SK-N-SH (cell line): ENCODE results near the gene CDH23. TPM values are rescaled to one million over a fixed set of nuclear protein-coding genes. Genes with fewer than 3 reads are reported as not detected.

Experiments
- CTCF ChIA-PET: fragments of 300-600, 350-600 bp; formaldehyde crosslinking; extraction: SDS; loops from one replicate; lab custom pipeline; 2021; lab: Yijun Ruan, JAX
- POLR2A ChIA-PET: fragments of 350-600 bp; sonication (Branson Sonifier 250); formaldehyde crosslinking; extraction: SDS; loops from one replicate; lab custom pipeline; 2020; ENCODE audit warnings: antibody characterized with exemption, inconsistent platforms; lab: Yijun Ruan, JAX
- DNase-seq: peaks from one replicate; pipeline ENCODE4 v3.0.0; 2012
- H2AFZ ChIP-seq: fragments of 200-600 bp; sonication (generic); 2 replicates; pipeline ENCODE4 v1.8.1; 2016; ENCODE audit warnings: antibody characterized with exemption, mild to moderate bottlenecking, low read depth
- H3F3A ChIP-seq: fragments of 200-600 bp; sonication (generic); replicated peaks from 2 replicates; pipeline ENCODE3; 2016; ENCODE audit warnings: antibody characterized with exemption, mild to moderate bottlenecking; ENCODE audit not compliant: insufficient read depth
- H3K27ac ChIP-seq, 2 experiments: fragments of 200-500 bp in 1 of 2; fragments of 200-600 bp in 1 of 2; sonication (Bioruptor generic) in 1 of 2; sonication (generic), shearing (Covaris generic) in 1 of 2; 2 replicates each; pipeline versions ENCODE4 v1.5.1 to v1.6.1; 2014 to 2016; ENCODE audit warnings: low read depth in 2 of 2, inconsistent platforms in 1 of 2, low read length in 1 of 2, mild to moderate bottlenecking in 1 of 2, mixed read lengths in 1 of 2
- H3K27me3 ChIP-seq: fragments of 200-600 bp; sonication (generic), shearing (Covaris generic); 2 replicates; pipeline ENCODE4 v1.6.1; 2016; ENCODE audit warnings: mixed run types; ENCODE audit not compliant: insufficient read depth
- H3K36me3 ChIP-seq, 2 experiments: fragments of 200-500 bp in 1 of 2; fragments of 200-600 bp in 1 of 2; sonication (Bioruptor generic) in 1 of 2; sonication (generic) in 1 of 2; replicated peaks in 1 of 2; 2 replicates each; pipeline versions ENCODE3 to v1.5.1; 2014 to 2016; ENCODE audit warnings: low read length in 1 of 2, mild to moderate bottlenecking in 1 of 2; ENCODE audit not compliant: insufficient read depth in 2 of 2, control insufficient read depth in 1 of 2
- H3K4me1 ChIP-seq, 2 experiments: fragments of 200-500 bp in 1 of 2; fragments of 200-600 bp in 1 of 2; sonication (Bioruptor generic) in 1 of 2; sonication (generic), shearing (Covaris generic) in 1 of 2; 2 replicates each; pipeline versions ENCODE4 v1.5.1 to v1.6.1; 2014 to 2016; ENCODE audit warnings: low read depth in 1 of 2, low read length in 1 of 2, mixed run types in 1 of 2; ENCODE audit not compliant: insufficient read depth in 2 of 2, control insufficient read depth in 1 of 2
- H3K4me2 ChIP-seq: fragments of 200-600 bp; sonication (generic), shearing (Covaris generic); 2 replicates; pipeline ENCODE4 v1.6.1; 2017; ENCODE audit warnings: mixed run types
- H3K4me3 ChIP-seq, 2 experiments: fragments of 200-500 bp in 1 of 2; fragments of 200-600 bp in 1 of 2; sonication (Bioruptor generic) in 1 of 2; sonication (generic), shearing (Covaris generic) in 1 of 2; 2 replicates each; pipeline versions ENCODE4 v1.5.1 to v1.8.1; 2014 to 2016; ENCODE audit warnings: low read depth in 2 of 2, inconsistent platforms in 1 of 2, low read length in 1 of 2, mild to moderate bottlenecking in 1 of 2, mixed read lengths in 1 of 2, moderate library complexity in 1 of 2
- H3K79me2 ChIP-seq: fragments of 200-600 bp; sonication (generic); 2 replicates; pipeline ENCODE4 v1.8.1; 2017; ENCODE audit warnings: mild to moderate bottlenecking; ENCODE audit not compliant: insufficient read depth
- H3K9ac ChIP-seq: fragments of 200-600 bp; sonication (generic); 2 replicates; pipeline ENCODE4 v1.6.1; 2017; ENCODE audit warnings: mixed run types
- H3K9me2 ChIP-seq: fragments of 200-600 bp; sonication (generic); 2 replicates; pipeline ENCODE4 v1.6.1; 2017; ENCODE audit warnings: mixed run types
- H3K9me3 ChIP-seq: fragments of 200-600 bp; sonication (generic); 2 replicates; pipeline ENCODE4 v1.6.1; 2017; ENCODE audit warnings: mixed run types, mild to moderate bottlenecking, moderate library complexity
- H4K20me1 ChIP-seq: fragments of 200-600 bp; sonication (generic); 2 replicates; pipeline ENCODE4 v1.6.1; 2017; ENCODE audit warnings: mild to moderate bottlenecking, mixed run types; ENCODE audit not compliant: insufficient read depth
- FOSL2 ChIP-seq: IDR thresholded peaks from 2 replicates; pipeline ENCODE4 v1.4.0; 2012; ENCODE audit warnings: low read depth, mild to moderate bottlenecking, moderate library complexity, borderline replicate concordance
- FOXJ3 ChIP-seq: sonication (generic); formaldehyde crosslinking; IDR thresholded peaks from 2 replicates; pipeline ENCODE4 v1.5.1; 2020; ENCODE audit warnings: mild to moderate bottlenecking, missing genetic modification reagents
- FOXM1 ChIP-seq: IDR thresholded peaks from 2 replicates; pipeline ENCODE4 v1.4.0; 2012; ENCODE audit warnings: low read depth, mild to moderate bottlenecking
- GATA2 ChIP-seq: sonication (generic); formaldehyde crosslinking; IDR thresholded peaks from 2 replicates; pipeline ENCODE4 v1.5.0; 2020; ENCODE audit warnings: mild to moderate bottlenecking, missing genetic modification reagents
- JUND ChIP-seq: IDR thresholded peaks from 2 replicates; pipeline ENCODE4 v1.4.0; 2012
- MEF2A ChIP-seq: IDR thresholded peaks from 2 replicates; pipeline ENCODE4 v1.4.0; 2012; ENCODE audit warnings: low read depth, borderline replicate concordance
- MXI1 ChIP-seq: IDR thresholded peaks from 2 replicates; pipeline ENCODE4 v1.6.1; 2012; ENCODE audit warnings: mild to moderate bottlenecking, low read depth, low read length, improper control_type of control experiment
- RAD21 ChIP-seq: IDR thresholded peaks from 2 replicates; pipeline ENCODE4 v1.6.1; 2012; ENCODE audit warnings: mild to moderate bottlenecking, low read length
- RFX5 ChIP-seq: IDR thresholded peaks from 2 replicates; pipeline ENCODE4 v1.6.1; 2012; ENCODE audit warnings: mild to moderate bottlenecking, improper control_type of control experiment, low read length
- SIN3A ChIP-seq: IDR thresholded peaks from 2 replicates; pipeline ENCODE4 v1.6.1; 2012; ENCODE audit warnings: low read depth, mild to moderate bottlenecking, low read length, moderate library complexity, borderline replicate concordance
- SMC3 ChIP-seq: IDR thresholded peaks from 2 replicates; pipeline ENCODE4 v1.6.1; 2012; ENCODE audit warnings: low read depth, low read length, improper control_type of control experiment
- TCF12 ChIP-seq: IDR thresholded peaks from 2 replicates; pipeline ENCODE4 v1.4.0; 2012
- TEAD4 ChIP-seq: IDR thresholded peaks from 2 replicates; pipeline ENCODE4 v1.4.0; 2012; ENCODE audit warnings: mild to moderate bottlenecking, borderline replicate concordance; ENCODE audit not compliant: insufficient read depth
- YY1 ChIP-seq: IDR thresholded peaks from 2 replicates; pipeline ENCODE4 v1.4.0; 2012; ENCODE audit warnings: low read depth, mild to moderate bottlenecking
- WGBS: methylation state at CpG from one replicate; pipeline ENCODE4 v1.1.6; 2017; ENCODE audit warnings: low lambda C conversion rate; 5-methylcytosine and 5-hydroxymethylcytosine counted together
- polyA plus RNA-seq, 3 experiments: library from polyadenylated mRNA; depleted of rRNA; stranded (reverse); fragments of >200 nt; gene quantifications; 2 replicates each; pipeline ENCODE4 v1.2.3, GENCODE V29; 2012
- TF ChIP-seq, protein P1 (sequence below): fragments of 200-600 bp; sonication (generic); IDR thresholded peaks from 2 replicates; pipeline ENCODE4 v1.6.1; 2017; ENCODE audit warnings: antibody characterized with exemption, mild to moderate bottlenecking, moderate library complexity
- TF ChIP-seq, protein P2 (sequence below): IDR thresholded peaks from 2 replicates; pipeline ENCODE4 v1.4.0; 2012; ENCODE audit warnings: low read depth, borderline replicate concordance

CDH23 gene
- polyA plus RNA-seq, 1 of the 3 experiments (the other 2 are of a cell fraction): 0.03 TPM

DNA sequence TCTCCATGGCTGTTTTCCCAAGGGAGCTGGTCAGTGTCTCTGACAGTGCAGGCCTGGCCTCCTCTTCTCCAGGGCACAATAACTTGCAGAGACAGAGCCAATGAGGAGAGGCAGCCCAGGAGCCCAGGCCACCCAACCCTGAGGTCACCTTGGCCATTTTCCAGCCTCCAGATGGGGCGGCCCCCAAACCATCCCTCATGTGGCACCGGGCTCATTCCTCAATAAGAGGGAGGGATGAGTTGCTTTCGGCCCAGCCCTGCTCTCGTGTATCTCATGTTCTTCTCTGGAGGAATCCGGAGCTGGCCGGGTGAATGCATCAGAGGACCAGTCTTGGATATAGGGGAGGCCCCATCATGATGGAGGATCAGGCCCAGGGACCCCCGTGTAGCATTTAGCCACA is 223.9 kb downstream of the CDH23 start:
- DNase-seq: no peak
- POLR2A ChIA-PET: no interaction called here
- H3K9ac ChIP-seq: no peak overlapping the region
- H3F3A ChIP-seq: no peaks in the 10 kb centered on the region
- no peaks in the 10 kb centered on the region for H3K27me3 ChIP-seq
- no peaks in the 10 kb centered on the region for H3K79me2 ChIP-seq
- H3K4me1 ChIP-seq: peaks cover 20 to 30% of the 10 kb centered on the region in 2 experiments; a peak in 1 of 4 replicates
- 83% methylated on average over 7 of the region's 7 CpGs for WGBS
- H4K20me1 ChIP-seq: no peaks in the 10 kb centered on the region
- no peak for TF ChIP-seq FOSL2
- H3K9me3 ChIP-seq: no peaks in the 10 kb centered on the region
- CTCF ChIA-PET: interaction anchor here (0.8 to 11.0 kb wide), 6 partner anchors 10 to 301 kb away, joined by 3 to 74 read pairs (median 4); partner anchors contain the start of gene SLC29A3
- H3K27ac ChIP-seq: no peak overlapping the region; a peak in 1 of 4 replicates
- H3K4me3 ChIP-seq: no peak overlapping the region
- H3K4me2 ChIP-seq: no peak overlapping the region
- no peaks in the 10 kb centered on the region for H3K36me3 ChIP-seq
- no peak overlapping the region for H2AFZ ChIP-seq
- no peaks in the 10 kb centered on the region for H3K9me2 ChIP-seq

DNA sequence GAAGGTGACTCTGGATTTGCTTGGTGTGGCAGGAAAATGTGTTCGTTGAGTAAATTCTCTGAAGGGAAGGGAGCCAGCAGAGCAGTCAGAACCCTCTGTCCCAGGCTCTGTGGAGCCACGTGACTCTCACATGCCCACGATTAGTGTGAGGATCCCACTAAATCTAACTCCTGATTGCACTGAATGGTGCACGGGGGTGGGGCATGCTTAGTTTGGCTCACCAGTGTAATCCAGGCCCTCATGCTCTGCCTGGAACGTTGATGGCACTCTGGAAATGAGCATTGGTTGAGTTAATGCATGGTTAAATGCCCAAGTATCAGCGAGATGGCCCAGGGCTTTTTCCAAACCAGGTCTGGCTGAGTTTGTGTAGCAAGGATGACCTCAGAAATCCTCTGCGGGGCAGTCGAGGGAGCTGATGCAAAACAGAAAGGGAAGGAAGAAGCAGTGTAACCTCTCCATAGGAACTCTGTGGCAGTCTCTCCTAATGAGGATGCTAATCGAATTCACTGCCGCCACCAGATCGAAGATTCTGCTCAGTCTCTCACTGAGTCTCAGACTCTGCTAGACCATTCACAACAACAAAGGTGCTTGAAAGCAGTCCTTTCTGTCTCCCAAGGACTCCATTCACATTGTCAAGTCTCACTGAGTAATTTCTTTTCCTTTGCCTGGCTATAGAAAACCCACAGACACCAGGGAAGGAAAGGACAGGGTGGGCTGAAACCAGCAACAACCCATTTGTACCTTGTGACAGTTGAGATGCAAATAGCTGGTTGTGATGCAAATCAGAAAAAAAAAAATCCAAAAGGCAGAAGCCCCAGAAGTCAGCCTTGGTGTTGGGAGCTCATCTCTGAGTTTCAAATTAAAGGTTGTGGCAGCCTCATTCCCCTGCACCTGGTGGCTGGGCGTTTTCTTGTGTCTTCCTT is 224.8 kb downstream of the CDH23 start:
- H3F3A ChIP-seq: no peaks in the 10 kb centered on the region
- H3K4me1 ChIP-seq: peaks cover 20 to 30% of the 10 kb centered on the region in 2 experiments; a peak in 1 of 4 replicates
- H3K9me2 ChIP-seq: no peaks in the 10 kb centered on the region
- CTCF ChIA-PET: interaction anchor here (0.9 to 11.0 kb wide), 9 partner anchors 10 to 245 kb away, joined by 3 to 74 read pairs (median 3); no protein-coding TSS in a partner anchor
- 53% methylated on average over 12 of the region's 12 CpGs for WGBS
- POLR2A ChIA-PET: interaction anchor here (0.6 kb wide), 1 partner anchor 97 kb away, joined by 3 read pairs; no protein-coding TSS in a partner anchor
- H3K9me3 ChIP-seq: no peaks in the 10 kb centered on the region
- H3K27ac ChIP-seq: no peak overlapping the region; a peak in 1 of 4 replicates
- no peaks in the 10 kb centered on the region for H3K27me3 ChIP-seq
- peak overlapping the region; percentile 47; the same call in 1 of the 2 replicates for H2AFZ ChIP-seq
- H3K79me2 ChIP-seq: no peaks in the 10 kb centered on the region
- no peak overlapping the region for H3K9ac ChIP-seq
- TF ChIP-seq RAD21 (0 out of 2 replicates have a peak, but pooled peaks have one; percentile 10), MXI1 (no peak), GATA2 (no peak), MEF2A (no peak)
- no peaks in the 10 kb centered on the region for H3K36me3 ChIP-seq
- no peak overlapping the region for H3K4me3 ChIP-seq
- peak overlapping the region; percentile 62 for H3K4me2 ChIP-seq
- DNase-seq: peak; percentile 73
- no peaks in the 10 kb centered on the region for H4K20me1 ChIP-seq

DNA sequence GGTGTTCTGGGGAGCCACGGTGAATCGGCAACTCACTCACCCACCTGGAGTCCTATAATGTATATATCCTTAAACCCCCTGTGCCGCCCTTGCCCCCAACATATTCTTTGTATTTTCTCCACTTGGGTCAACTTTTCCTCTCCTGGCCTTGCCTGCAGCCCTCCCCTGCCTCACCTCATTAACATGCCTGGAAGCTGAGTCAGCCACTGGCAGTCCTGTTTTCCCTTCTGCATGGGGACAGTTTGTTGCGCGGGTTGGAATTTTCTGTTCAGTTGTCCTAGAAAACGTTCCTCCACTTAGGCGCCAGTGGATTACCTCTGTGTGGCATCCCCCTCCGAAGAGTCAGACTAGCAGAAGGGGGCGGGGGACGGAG is 225.4 kb downstream of the CDH23 start:
- no peaks in the 10 kb centered on the region for H3K9me3 ChIP-seq
- H3K36me3 ChIP-seq: no peaks in the 10 kb centered on the region
- WGBS: 40% methylated on average over 10 of the region's 10 CpGs
- peak overlapping the region; percentile 62 for H3K4me2 ChIP-seq
- no peaks in the 10 kb centered on the region; the same call in 1 of the 2 replicates for H3K27me3 ChIP-seq
- no peak overlapping the region for H3K9ac ChIP-seq
- H2AFZ ChIP-seq: no peak overlapping the region
- no peaks in the 10 kb centered on the region for H3K9me2 ChIP-seq
- POLR2A ChIA-PET: no interaction called here
- H3K4me1 ChIP-seq: peaks cover 20 to 30% of the 10 kb centered on the region in 2 experiments; a peak in 1 of 4 replicates
- H3K4me3 ChIP-seq: no peak overlapping the region
- H3F3A ChIP-seq: no peaks in the 10 kb centered on the region
- H3K27ac ChIP-seq: no peak overlapping the region
- no peaks in the 10 kb centered on the region for H4K20me1 ChIP-seq
- H3K79me2 ChIP-seq: no peaks in the 10 kb centered on the region
- TF ChIP-seq, protein P1, sequence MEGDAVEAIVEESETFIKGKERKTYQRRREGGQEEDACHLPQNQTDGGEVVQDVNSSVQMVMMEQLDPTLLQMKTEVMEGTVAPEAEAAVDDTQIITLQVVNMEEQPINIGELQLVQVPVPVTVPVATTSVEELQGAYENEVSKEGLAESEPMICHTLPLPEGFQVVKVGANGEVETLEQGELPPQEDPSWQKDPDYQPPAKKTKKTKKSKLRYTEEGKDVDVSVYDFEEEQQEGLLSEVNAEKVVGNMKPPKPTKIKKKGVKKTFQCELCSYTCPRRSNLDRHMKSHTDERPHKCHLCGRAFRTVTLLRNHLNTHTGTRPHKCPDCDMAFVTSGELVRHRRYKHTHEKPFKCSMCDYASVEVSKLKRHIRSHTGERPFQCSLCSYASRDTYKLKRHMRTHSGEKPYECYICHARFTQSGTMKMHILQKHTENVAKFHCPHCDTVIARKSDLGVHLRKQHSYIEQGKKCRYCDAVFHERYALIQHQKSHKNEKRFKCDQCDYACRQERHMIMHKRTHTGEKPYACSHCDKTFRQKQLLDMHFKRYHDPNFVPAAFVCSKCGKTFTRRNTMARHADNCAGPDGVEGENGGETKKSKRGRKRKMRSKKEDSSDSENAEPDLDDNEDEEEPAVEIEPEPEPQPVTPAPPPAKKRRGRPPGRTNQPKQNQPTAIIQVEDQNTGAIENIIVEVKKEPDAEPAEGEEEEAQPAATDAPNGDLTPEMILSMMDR: no peak
- peak; percentile 56; the same call in 1 of the 2 replicates for TF ChIP-seq TEAD4
- no peak for TF ChIP-seq YY1
- TF ChIP-seq, protein P2, sequence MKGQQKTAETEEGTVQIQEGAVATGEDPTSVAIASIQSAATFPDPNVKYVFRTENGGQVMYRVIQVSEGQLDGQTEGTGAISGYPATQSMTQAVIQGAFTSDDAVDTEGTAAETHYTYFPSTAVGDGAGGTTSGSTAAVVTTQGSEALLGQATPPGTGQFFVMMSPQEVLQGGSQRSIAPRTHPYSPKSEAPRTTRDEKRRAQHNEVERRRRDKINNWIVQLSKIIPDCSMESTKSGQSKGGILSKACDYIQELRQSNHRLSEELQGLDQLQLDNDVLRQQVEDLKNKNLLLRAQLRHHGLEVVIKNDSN: no peak
- no peak for TF ChIP-seq SMC3
- TF ChIP-seq FOSL2: peak; percentile 72
- TF ChIP-seq RFX5: no peak
- no peak for TF ChIP-seq FOXM1
- no peak for TF ChIP-seq SIN3A
- TF ChIP-seq MXI1: no peak
- peak; percentile 56 for TF ChIP-seq TCF12
- peak; percentile 80 for TF ChIP-seq JUND
- TF ChIP-seq FOXJ3 (CRISPR knock-in tag): no peak
- DNase-seq: no peak
- CTCF ChIA-PET: interaction anchor here (0.9 to 11.0 kb wide), 10 partner anchors 10 to 274 kb away, joined by 3 to 74 read pairs (median 5); no protein-coding TSS in a partner anchor
